Measurements from ENCODE around the gene CLIP1. TPM values are rescaled to one million over a fixed set of nuclear protein-coding genes. Genes with fewer than 3 reads are reported as not detected.

CLIP1 gene
- total and polyA plus RNA-seq, 2 of the 8 experiments (the other 6 are each of a cell fraction or from before 2014, with no cell fraction given): 19.0 to 27.6 TPM

GRCh38 chr12:122304924-122305323 is 117.5 kb downstream of the CLIP1 start:
- POLR2A ChIA-PET (ENCODE audit: partially characterized antibody): no interaction called here
- TF ChIP-seq GTF2F1 (IDR thresholded peaks at IDR 0.05; ENCODE audit: borderline replicate concordance, low read depth, low read length) (no peak), RFX5 (IDR thresholded peaks at IDR 0.05; ENCODE audit: borderline replicate concordance, low read depth, low read length) (no peak), YY1 (IDR thresholded peaks at IDR 0.05; ENCODE audit: low read depth, low read length) (no peak), CTBP2 (IDR thresholded peaks at IDR 0.05; ENCODE audit: borderline replicate concordance, insufficient read depth, insufficient read length, low read length) (no peak), HDAC2 (IDR thresholded peaks at IDR 0.05; ENCODE audit: borderline replicate concordance in 1 of 2, low read depth in 2 of 2, low read length in 2 of 2) (no peak)

More at GRCh38 chr12:122304924-122305323, 117.5 kb downstream of the CLIP1 start:
- no peak for DNase-seq (ENCODE audit: low read depth in 1 of 2, low spot score in 2 of 2)
- Histone ChIP-seq H3K9me3 (ENCODE audit: insufficient read depth in 2 of 2, low read depth in 1 of 2, low read length in 1 of 2) (no peaks in the 10 kb centered on the region), H3K4ac (replicated peaks; ENCODE audit: insufficient read length, low read depth, low read length) (no peak overlapping the region), H3K23me2 (ENCODE audit: low read depth, low read length) (no peaks in the 10 kb centered on the region), H2AK5ac (ENCODE audit: low read depth, low read length) (no peak overlapping the region), H3K36me3 (ENCODE audit: control insufficient read depth in 2 of 4, insufficient read depth in 4 of 4, low read length in 3 of 4) (no peaks in the 10 kb centered on the region), H3K4me2 (ENCODE audit: insufficient read depth in 1 of 2, low read depth in 2 of 2, low read length in 2 of 2) (no peak overlapping the region), H3K9ac (replicated peaks in 1 of 4; ENCODE audit: extremely low read depth in 1 of 4, low read depth in 3 of 4, low read length in 3 of 4) (no peak overlapping the region), H2BK12ac (ENCODE audit: low read depth, low read length) (no peak overlapping the region), H3K4me1 (replicated peaks in 1 of 4; ENCODE audit: control insufficient read depth in 3 of 4, insufficient read depth in 4 of 4, low read length in 3 of 4) (peaks cover 0 to 2% (median 0%) of the 10 kb centered on the region in 4 experiments; a peak in 1 of 7 replicates), H3K79me1 (ENCODE audit: low read depth, low read length) (no peaks in the 10 kb centered on the region), H3K27ac (ENCODE audit: low read depth, low read length) (no peak overlapping the region), H3K79me2 (ENCODE audit: control insufficient read depth in 1 of 2, insufficient read depth in 2 of 2, low read length in 2 of 2) (no peaks in the 10 kb centered on the region), H4K20me1 (replicated peaks in 1 of 2; ENCODE audit: control insufficient read depth in 1 of 2, insufficient read depth in 2 of 2, low read length in 2 of 2) (no peaks in the 10 kb centered on the region), H4K8ac (ENCODE audit: extremely low read depth, insufficient read depth, low read length) (no peak overlapping the region), H3K27me3 (replicated peaks in 1 of 4; ENCODE audit: control insufficient read depth in 3 of 4, extremely low read depth in 1 of 4, insufficient read depth in 3 of 4, low read length in 3 of 4) (no peaks in the 10 kb centered on the region), H3K4me3 (ENCODE audit: extremely low read depth in 1 of 4, insufficient read depth in 2 of 4, low read depth in 3 of 4, low read length in 4 of 4) (no peak overlapping the region), H3K56ac (replicated peaks; ENCODE audit: insufficient read length, low read depth, low read length) (no peak overlapping the region), H4K5ac (ENCODE audit: insufficient read length, low read depth, low read length) (no peak overlapping the region), H3K23ac (ENCODE audit: insufficient read length) (no peak overlapping the region), H2BK120ac (replicated peaks; ENCODE audit: low read depth, low read length) (no peak overlapping the region), H4K91ac (replicated peaks; ENCODE audit: insufficient read length, low read length) (no peak overlapping the region), H2BK15ac (ENCODE audit: low read length) (no peak overlapping the region), H3K14ac (ENCODE audit: insufficient read length) (no peak overlapping the region), H2AFZ (ENCODE audit: low read length) (no peak overlapping the region), H2BK20ac (ENCODE audit: low read length) (no peak overlapping the region), H2BK5ac (ENCODE audit: low read depth, low read length) (no peak overlapping the region), H3K18ac (ENCODE audit: extremely low read depth, low read length) (no peak overlapping the region)
- 100% methylated on average over 1 of the region's 1 CpG; no CpG with 5 or more reads in 1 of the 2 experiments for WGBS, 2 experiments (ENCODE audit: extremely low coverage in 1 of 2, insufficient coverage in 1 of 2, insufficient read length in 1 of 2, insufficient replicate concordance in 2 of 2, low coverage in 1 of 2, low lambda C conversion rate in 2 of 2, missing lambda C conversion rate in 1 of 2)
- CTCF ChIA-PET (ENCODE audit: partially characterized antibody): interaction anchor here (1.5 to 6.7 kb wide), 6 partner anchors 8 to 165 kb away, joined by 3 to 49 read pairs (median 19); no protein-coding TSS in a partner anchor
- no peak for FAIRE-seq

Measured in H1 (cell line).